Ramos (cell line): ENCODE data around the gene CCDC27.

Experiments used
- in situ Hi-C: fragments of 300-500 bp; cut with MboI; formaldehyde crosslinking; loops from one replicate; pipeline ENCODE4 v1.14.3; 2022; ENCODE audit warnings: low sequenced_read_pairs; ENCODE audit not compliant: unreplicated experiment

Gene CCDC27

GRCh38 chr1:3717715-3718601, 34.3 kb upstream of the CCDC27 start:
- in situ Hi-C loops, result no loop called here

GRCh38 chr1:3718764-3719163, 33.5 kb upstream of the CCDC27 start:
- in situ Hi-C loops, result no loop called here

GRCh38 chr1:3721955-3722465, 30.2 kb upstream of the CCDC27 start:
- in situ Hi-C loops, result loop anchor here (5.0 to 10.0 kb wide), 2 partner anchors 97 to 155 kb away; partner anchors contain the start of gene TPRG1L

GRCh38 chr1:3722846-3723245, 29.4 kb upstream of the CCDC27 start:
- in situ Hi-C loops, result loop anchor here (5.0 to 10.0 kb wide), 2 partner anchors 98 to 156 kb away; partner anchors contain the start of gene TPRG1L

- in situ Hi-C loops, result loop anchor here (5.0 to 10.0 kb wide), 2 partner anchors 100 to 157 kb away; partner anchors contain the start of gene TPRG1L
These were observed 27.7 kb upstream of the CCDC27 start for GRCh38 chr1:3724416-3725030.

- in situ Hi-C loops, result loop anchor here (10.0 kb wide), 1 partner anchor 101 kb away; the partner anchor contains the start of gene TPRG1L
These were observed 26.9 kb upstream of the CCDC27 start for GRCh38 chr1:3725366-3725765.

- in situ Hi-C loops, result loop anchor here (10.0 kb wide), 1 partner anchor 102 kb away; the partner anchor contains the start of gene TPRG1L
These were observed 25.0 kb upstream of the CCDC27 start for GRCh38 chr1:3727042-3727824.

GRCh38 chr1:3727825-3728776, 24.1 kb upstream of the CCDC27 start:
- in situ Hi-C loops, result loop anchor here (10.0 kb wide), 1 partner anchor 103 kb away; the partner anchor contains the start of gene TPRG1L

- in situ Hi-C loops, result loop anchor here (10.0 kb wide), 1 partner anchor 105 kb away; the partner anchor contains the start of gene TPRG1L
These were observed 22.4 kb upstream of the CCDC27 start for GRCh38 chr1:3729594-3730542.

- in situ Hi-C loops, result no loop called here
These were observed 21.6 kb upstream of the CCDC27 start for GRCh38 chr1:3730543-3731247.

GRCh38 chr1:3731583-3732433, 20.4 kb upstream of the CCDC27 start:
- in situ Hi-C loops, result no loop called here

GRCh38 chr1:3732434-3733093, 19.7 kb upstream of the CCDC27 start:
- in situ Hi-C loops, result no loop called here

- in situ Hi-C loops, result no loop called here
These were observed 19.0 kb upstream of the CCDC27 start for GRCh38 chr1:3733094-3733882.

- in situ Hi-C loops, result no loop called here
These were observed 18.2 kb upstream of the CCDC27 start for GRCh38 chr1:3733883-3734589.
